WTC11 (cell line): Measurements from ENCODE around the gene TTC4.

ENCODE experiments used
- AFF4 ChIP-seq: sonication (generic); formaldehyde crosslinking; IDR thresholded peaks from 2 replicates; pipeline ENCODE4 v1.8.1; 2023; ENCODE audit warnings: mild to moderate bottlenecking, missing genetic modification reagents, borderline replicate concordance
- ATF3 ChIP-seq: sonication (generic); formaldehyde crosslinking; conservative IDR thresholded peaks from 2 replicates; pipeline ENCODE4 v1.8.1; 2022; ENCODE audit warnings: mild to moderate bottlenecking, missing genetic modification reagents
- CREM ChIP-seq: sonication (generic); formaldehyde crosslinking; IDR thresholded peaks from 2 replicates; pipeline ENCODE4 v1.8.1; 2022; ENCODE audit warnings: mild to moderate bottlenecking, missing genetic modification reagents, moderate library complexity
- ETV6 ChIP-seq: sonication (generic); formaldehyde crosslinking; IDR thresholded peaks from 2 replicates; pipeline ENCODE4 v1.8.1; 2022; ENCODE audit warnings: mild to moderate bottlenecking, missing genetic modification reagents
- FOXP1 ChIP-seq: sonication (generic); formaldehyde crosslinking; IDR thresholded peaks from 2 replicates; pipeline ENCODE4 v1.8.0; 2022; ENCODE audit warnings: missing genetic modification reagents, mild to moderate bottlenecking, moderate library complexity, borderline replicate concordance
- MAX ChIP-seq: sonication (generic); formaldehyde crosslinking; IDR thresholded peaks from 2 replicates; pipeline ENCODE4 v1.8.0; 2022; ENCODE audit warnings: mild to moderate bottlenecking, missing genetic modification reagents
- SOX15 ChIP-seq: fragments of 250-450 bp; sonication (Bioruptor Pico); IDR thresholded peaks from 2 replicates; pipeline ENCODE4 v1.9.0; 2021; ENCODE audit warnings: mild to moderate bottlenecking
- TCF7 ChIP-seq: sonication (generic); formaldehyde crosslinking; IDR thresholded peaks from 2 replicates; pipeline ENCODE4 v1.8.0; 2022; ENCODE audit warnings: mild to moderate bottlenecking, low read depth, missing genetic modification reagents, moderate library complexity
- ZBTB43 ChIP-seq: sonication (generic); formaldehyde crosslinking; IDR thresholded peaks from 2 replicates; pipeline ENCODE4 v1.8.1; 2023; ENCODE audit warnings: mild to moderate bottlenecking, missing genetic modification reagents
- ZNF121 ChIP-seq: sonication (generic); formaldehyde crosslinking; IDR thresholded peaks from 2 replicates; pipeline ENCODE4 v1.8.0; 2023; ENCODE audit warnings: missing genetic modification reagents
- ZNF263 ChIP-seq: sonication (generic); formaldehyde crosslinking; IDR thresholded peaks from 2 replicates; pipeline ENCODE4 v1.8.1; 2022; ENCODE audit warnings: low read depth, mild to moderate bottlenecking, moderate library complexity, missing genetic modification reagents
- TF ChIP-seq, protein P1 (sequence below): fragments of 200-600 bp; IDR thresholded peaks from 2 replicates; pipeline ENCODE4 v1.8.0; 2022; ENCODE audit warnings: antibody characterized with exemption

DNA sequence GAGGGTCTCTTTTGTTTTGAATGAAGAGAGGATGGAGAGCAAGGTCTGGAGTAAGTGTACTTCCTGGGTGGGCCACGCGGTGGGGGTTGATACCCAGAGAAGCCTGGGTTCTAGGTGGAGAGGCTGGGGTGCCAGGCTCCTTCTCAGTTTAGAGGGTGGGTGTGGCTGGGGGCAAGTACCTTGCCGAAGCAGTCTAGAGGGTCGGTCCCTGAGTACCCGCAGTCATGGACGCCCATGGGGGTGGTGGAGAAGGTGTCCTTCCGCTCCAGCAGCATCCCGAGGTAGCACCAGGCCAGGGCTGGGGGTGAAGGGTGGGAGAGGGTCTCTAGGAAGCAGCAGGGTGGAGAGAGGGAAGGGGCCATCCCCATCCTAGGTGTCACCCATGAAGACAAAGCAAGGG, 71.1 kb downstream of the TTC4 start:
- TF ChIP-seq, protein P1, sequence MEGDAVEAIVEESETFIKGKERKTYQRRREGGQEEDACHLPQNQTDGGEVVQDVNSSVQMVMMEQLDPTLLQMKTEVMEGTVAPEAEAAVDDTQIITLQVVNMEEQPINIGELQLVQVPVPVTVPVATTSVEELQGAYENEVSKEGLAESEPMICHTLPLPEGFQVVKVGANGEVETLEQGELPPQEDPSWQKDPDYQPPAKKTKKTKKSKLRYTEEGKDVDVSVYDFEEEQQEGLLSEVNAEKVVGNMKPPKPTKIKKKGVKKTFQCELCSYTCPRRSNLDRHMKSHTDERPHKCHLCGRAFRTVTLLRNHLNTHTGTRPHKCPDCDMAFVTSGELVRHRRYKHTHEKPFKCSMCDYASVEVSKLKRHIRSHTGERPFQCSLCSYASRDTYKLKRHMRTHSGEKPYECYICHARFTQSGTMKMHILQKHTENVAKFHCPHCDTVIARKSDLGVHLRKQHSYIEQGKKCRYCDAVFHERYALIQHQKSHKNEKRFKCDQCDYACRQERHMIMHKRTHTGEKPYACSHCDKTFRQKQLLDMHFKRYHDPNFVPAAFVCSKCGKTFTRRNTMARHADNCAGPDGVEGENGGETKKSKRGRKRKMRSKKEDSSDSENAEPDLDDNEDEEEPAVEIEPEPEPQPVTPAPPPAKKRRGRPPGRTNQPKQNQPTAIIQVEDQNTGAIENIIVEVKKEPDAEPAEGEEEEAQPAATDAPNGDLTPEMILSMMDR: no peak
- TF ChIP-seq ZNF121 (CRISPR knock-in tag) (no peak), ATF3 (CRISPR knock-in tag) (no peak), ZBTB43 (CRISPR knock-in tag) (no peak), TCF7 (CRISPR knock-in tag) (no peak), MAX (CRISPR knock-in tag) (no peak), AFF4 (no peak), FOXP1 (CRISPR knock-in tag) (no peak), CREM (no peak), SOX15 (CRISPR knock-in tag) (no peak), ZNF263 (CRISPR knock-in tag) (no peak), ETV6 (CRISPR knock-in tag) (no peak)
